ENCODE data around the gene KLRC3. TPM values are rescaled to one million over a fixed set of nuclear protein-coding genes. Genes with fewer than 3 reads are reported as not detected.
"Not testable (repeated sequence)": the region's sequence is repeated elsewhere in the genome, so short reads cannot be mapped to it uniquely, and the experiment has no call there.

The KLRC3 gene
- total RNA-seq, 1 experiment from 2014 or later = 0.74 TPM

DNA sequence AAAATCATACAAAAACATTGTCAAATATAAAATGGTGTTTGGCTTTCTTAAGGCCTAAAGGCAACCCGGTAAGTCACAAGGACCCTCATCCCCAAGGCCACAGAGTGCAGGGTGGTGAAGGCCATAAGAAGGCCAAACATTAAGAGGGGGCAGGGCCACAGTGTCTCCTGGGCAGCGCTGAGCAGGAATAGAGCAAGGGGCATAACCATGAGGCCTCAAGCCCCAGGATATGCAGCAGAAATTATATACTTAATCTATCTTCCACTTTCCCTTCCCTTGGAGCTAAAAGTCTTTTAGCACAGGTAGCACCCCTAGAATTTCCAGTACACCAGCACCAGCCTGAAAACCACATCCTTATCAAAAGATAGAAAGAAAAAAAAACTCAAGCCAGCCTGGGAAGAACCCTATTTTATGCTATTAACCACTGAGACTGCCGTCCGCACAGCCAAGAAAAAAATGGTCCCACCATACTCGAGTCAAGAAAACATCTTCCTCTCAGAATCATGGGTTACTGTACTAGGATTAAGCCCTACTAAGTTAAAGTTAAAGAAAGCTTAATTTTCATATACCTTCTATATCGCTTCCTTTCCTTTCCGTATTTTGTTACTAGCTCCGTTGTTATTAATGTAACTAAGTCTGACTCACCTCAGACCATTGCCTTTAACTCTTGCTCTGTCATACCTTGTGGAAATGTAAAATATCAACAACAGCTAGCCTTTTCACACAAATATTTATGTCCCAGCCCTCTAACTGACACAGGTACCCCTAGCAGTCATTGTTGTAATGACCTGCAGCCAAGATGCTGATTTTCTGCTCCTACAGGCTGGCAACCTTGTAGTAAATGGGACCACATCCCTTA, 50.6 kb downstream of the KLRC3 start:
- H3K27ac ChIP-seq (ENCODE audit: low read length) = peak overlapping the region; percentile 39; the same call in 1 of the 2 replicates
- POLR2A ChIA-PET = no interaction called here

DNA sequence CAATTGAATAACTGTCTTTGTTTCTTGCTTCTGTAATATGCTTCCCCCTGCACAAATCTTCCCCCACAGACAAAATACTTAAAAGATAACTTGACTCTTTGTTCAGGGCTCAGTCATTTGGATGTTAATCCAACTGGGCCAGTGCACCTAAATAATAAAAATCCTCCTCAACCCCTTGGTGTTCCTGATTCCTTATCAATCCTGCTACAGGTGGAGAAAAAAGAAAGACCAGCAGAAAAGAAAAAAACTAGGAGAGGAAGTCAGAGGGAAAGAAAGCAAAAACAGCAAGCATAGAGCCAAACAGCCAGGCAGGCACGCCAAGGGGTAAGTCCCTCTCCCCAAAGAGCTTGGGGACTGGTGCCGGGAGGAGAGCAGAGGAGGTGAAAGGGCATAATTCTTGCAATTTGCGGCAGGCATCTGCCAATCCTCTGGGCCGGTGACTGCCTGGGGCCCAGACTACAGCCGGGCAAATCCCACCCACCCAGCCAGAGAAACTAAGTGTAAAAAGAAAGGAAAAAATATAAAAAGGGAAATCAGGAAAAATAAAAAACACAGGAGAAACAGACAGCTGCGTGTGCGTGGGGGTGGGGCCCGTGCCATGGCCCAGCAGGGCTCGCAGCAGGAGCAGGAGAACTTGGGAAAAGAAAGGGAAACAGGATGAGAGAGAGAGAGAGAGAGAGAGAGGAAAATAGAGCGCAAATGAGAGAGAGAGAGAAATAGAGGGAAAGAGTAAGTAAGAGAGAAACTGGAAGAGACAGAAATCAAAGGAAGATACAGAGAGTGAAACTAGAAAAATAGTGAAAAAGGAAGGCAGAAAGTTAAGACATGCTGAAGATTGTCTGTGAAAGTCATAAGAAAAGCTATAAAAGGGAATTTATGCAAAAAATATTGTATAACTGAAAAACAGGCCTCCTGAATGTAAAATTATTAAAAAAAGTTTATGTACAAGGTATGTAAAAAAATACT, 51.9 kb downstream of the KLRC3 start:
- DNase-seq (ENCODE audit: low read depth, low spot score) (no peak), ATAC-seq (no peak)
- no peak overlapping the region for H3K4me3 ChIP-seq (ENCODE audit: low read depth in 2 of 2, low read length in 2 of 2)
- TF ChIP-seq POLR2AphosphoS5 (IDR thresholded peaks at IDR 0.05; ENCODE audit: low read depth, low read length) = no peak
- no peak for TF ChIP-seq SIN3A (IDR thresholded peaks at IDR 0.05; ENCODE audit: borderline replicate concordance, insufficient read depth, low read depth, low read length)
- BruUV-seq (replicated peaks) = no TSS peak
- intact Hi-C loops (cut with micrococcal nuclease; ENCODE audit: unreplicated experiment) (no loop called here), in situ Hi-C loops (cut with HindIII; ENCODE audit: low pct_unique_long_range_greater_than_20kb, low sequenced_read_pairs) (no loop called here)
- CTCF ChIA-PET = no interaction called here
- peaks cover 4% of the 10 kb centered on the region; the same call in 1 of the 2 replicates for H3K9me3 ChIP-seq (ENCODE audit: control insufficient read depth, insufficient read depth, low read depth, low read length)
- peaks cover 18% of the 10 kb centered on the region for H3K4me1 ChIP-seq (ENCODE audit: control insufficient read depth, insufficient read depth, low read length)
- POLR2A ChIA-PET = no interaction called here
- no peaks in the 10 kb centered on the region for H3K27me3 ChIP-seq (ENCODE audit: control insufficient read depth, insufficient read depth, low read length)
- H3K27ac ChIP-seq (ENCODE audit: low read length) = peak overlapping the region; percentile 39; the same call in 1 of the 2 replicates
- no peaks in the 10 kb centered on the region for H3K36me3 ChIP-seq (ENCODE audit: control insufficient read depth, insufficient read depth, low read length)

More for the DNA sequence above, 50.6 kb downstream of the KLRC3 start:
- TF ChIP-seq, protein P1, sequence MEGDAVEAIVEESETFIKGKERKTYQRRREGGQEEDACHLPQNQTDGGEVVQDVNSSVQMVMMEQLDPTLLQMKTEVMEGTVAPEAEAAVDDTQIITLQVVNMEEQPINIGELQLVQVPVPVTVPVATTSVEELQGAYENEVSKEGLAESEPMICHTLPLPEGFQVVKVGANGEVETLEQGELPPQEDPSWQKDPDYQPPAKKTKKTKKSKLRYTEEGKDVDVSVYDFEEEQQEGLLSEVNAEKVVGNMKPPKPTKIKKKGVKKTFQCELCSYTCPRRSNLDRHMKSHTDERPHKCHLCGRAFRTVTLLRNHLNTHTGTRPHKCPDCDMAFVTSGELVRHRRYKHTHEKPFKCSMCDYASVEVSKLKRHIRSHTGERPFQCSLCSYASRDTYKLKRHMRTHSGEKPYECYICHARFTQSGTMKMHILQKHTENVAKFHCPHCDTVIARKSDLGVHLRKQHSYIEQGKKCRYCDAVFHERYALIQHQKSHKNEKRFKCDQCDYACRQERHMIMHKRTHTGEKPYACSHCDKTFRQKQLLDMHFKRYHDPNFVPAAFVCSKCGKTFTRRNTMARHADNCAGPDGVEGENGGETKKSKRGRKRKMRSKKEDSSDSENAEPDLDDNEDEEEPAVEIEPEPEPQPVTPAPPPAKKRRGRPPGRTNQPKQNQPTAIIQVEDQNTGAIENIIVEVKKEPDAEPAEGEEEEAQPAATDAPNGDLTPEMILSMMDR (IDR thresholded peaks at IDR 0.05) = no peak
- TF ChIP-seq SIN3A (IDR thresholded peaks at IDR 0.05; ENCODE audit: borderline replicate concordance, insufficient read depth, low read depth, low read length) (no peak), POLR2AphosphoS5 (IDR thresholded peaks at IDR 0.05; ENCODE audit: low read depth, low read length) (no peak), TCF7L2 (IDR thresholded peaks at IDR 0.05; ENCODE audit: low read depth, low read length) (no peak)
- TF ChIP-seq, protein P2, sequence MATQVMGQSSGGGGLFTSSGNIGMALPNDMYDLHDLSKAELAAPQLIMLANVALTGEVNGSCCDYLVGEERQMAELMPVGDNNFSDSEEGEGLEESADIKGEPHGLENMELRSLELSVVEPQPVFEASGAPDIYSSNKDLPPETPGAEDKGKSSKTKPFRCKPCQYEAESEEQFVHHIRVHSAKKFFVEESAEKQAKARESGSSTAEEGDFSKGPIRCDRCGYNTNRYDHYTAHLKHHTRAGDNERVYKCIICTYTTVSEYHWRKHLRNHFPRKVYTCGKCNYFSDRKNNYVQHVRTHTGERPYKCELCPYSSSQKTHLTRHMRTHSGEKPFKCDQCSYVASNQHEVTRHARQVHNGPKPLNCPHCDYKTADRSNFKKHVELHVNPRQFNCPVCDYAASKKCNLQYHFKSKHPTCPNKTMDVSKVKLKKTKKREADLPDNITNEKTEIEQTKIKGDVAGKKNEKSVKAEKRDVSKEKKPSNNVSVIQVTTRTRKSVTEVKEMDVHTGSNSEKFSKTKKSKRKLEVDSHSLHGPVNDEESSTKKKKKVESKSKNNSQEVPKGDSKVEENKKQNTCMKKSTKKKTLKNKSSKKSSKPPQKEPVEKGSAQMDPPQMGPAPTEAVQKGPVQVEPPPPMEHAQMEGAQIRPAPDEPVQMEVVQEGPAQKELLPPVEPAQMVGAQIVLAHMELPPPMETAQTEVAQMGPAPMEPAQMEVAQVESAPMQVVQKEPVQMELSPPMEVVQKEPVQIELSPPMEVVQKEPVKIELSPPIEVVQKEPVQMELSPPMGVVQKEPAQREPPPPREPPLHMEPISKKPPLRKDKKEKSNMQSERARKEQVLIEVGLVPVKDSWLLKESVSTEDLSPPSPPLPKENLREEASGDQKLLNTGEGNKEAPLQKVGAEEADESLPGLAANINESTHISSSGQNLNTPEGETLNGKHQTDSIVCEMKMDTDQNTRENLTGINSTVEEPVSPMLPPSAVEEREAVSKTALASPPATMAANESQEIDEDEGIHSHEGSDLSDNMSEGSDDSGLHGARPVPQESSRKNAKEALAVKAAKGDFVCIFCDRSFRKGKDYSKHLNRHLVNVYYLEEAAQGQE (IDR thresholded peaks at IDR 0.05; ENCODE audit: insufficient read depth in 1 of 2, low read depth in 2 of 2, low read length in 1 of 2) = no peak
- Histone ChIP-seq H3K4me1 (ENCODE audit: control insufficient read depth, insufficient read depth, low read length) (peaks cover 21% of the 10 kb centered on the region), H3K27me3 (ENCODE audit: control insufficient read depth, insufficient read depth, low read length) (no peaks in the 10 kb centered on the region), H3K9me3 (ENCODE audit: control insufficient read depth, insufficient read depth, low read depth, low read length) (peaks cover 4% of the 10 kb centered on the region; the same call in 1 of the 2 replicates), H3K4me3 (ENCODE audit: low read depth in 2 of 2, low read length in 2 of 2) (no peak overlapping the region), H3K36me3 (ENCODE audit: control insufficient read depth, insufficient read depth, low read length) (no peaks in the 10 kb centered on the region)
- BruUV-seq (replicated peaks) = no TSS peak
- CTCF ChIA-PET = no interaction called here
- in situ Hi-C loops (cut with HindIII; ENCODE audit: low pct_unique_long_range_greater_than_20kb, low sequenced_read_pairs) (no loop called here), intact Hi-C loops (cut with micrococcal nuclease; ENCODE audit: unreplicated experiment) (no loop called here)
- ATAC-seq (no peak), DNase-seq (ENCODE audit: low read depth, low spot score) (no peak)

DNA sequence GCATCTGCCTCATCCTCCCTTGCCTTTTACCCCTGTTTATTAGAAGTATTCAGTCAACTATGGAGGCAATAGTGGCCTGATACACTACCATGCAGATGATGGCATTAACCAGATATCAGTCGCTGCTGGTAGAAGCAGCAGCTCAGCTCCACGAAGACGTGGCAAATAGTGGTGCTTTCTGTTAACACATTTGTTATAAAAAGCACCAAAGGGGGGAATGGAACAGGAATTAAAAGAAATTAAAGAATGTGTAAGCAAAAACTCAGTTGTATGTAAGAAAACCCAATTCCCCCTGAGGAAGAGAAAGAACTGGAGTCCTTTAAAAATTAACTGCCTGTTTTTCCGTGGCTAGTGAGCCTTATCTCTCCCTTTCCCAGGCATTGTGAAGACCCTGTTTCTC, 52.7 kb downstream of the KLRC3 start:
- H3K27me3 ChIP-seq (ENCODE audit: control insufficient read depth, insufficient read depth, low read length); H3K4me3 ChIP-seq (ENCODE audit: low read depth in 2 of 2, low read length in 2 of 2); intact Hi-C loops (cut with micrococcal nuclease; ENCODE audit: unreplicated experiment); H3K36me3 ChIP-seq (ENCODE audit: control insufficient read depth, insufficient read depth, low read length); in situ Hi-C loops (cut with HindIII; ENCODE audit: low pct_unique_long_range_greater_than_20kb, low sequenced_read_pairs); H3K9me3 ChIP-seq (ENCODE audit: control insufficient read depth, insufficient read depth, low read depth, low read length); ATAC-seq; POLR2A ChIA-PET; BruUV-seq (replicated peaks); CTCF ChIA-PET; DNase-seq (ENCODE audit: low read depth, low spot score): not testable (repeated sequence)
- Histone ChIP-seq H3K27ac (ENCODE audit: low read length) (peak overlapping the region; percentile 94; the same call in 1 of the 2 replicates), H3K4me1 (ENCODE audit: control insufficient read depth, insufficient read depth, low read length) (peaks cover 20% of the 10 kb centered on the region)

All from Panc1 (cell line).